HCT116 (cell line): ENCODE measurements around the gene CBFA2T3. TPM values are rescaled to one million over a fixed set of nuclear protein-coding genes. Genes with fewer than 3 reads are reported as not detected.

Experiments used
- ATAC-seq: fragments of 200-7000 bp; cut with Tn5 transposase; 2 replicates; pipeline ENCODE4 v1.9.1; 2020; ENCODE audit warnings: mild to moderate bottlenecking, moderate library complexity
- BruUV-seq: library from RNA; stranded (reverse); fragments of 400-500 nt; replicated peaks from 2 replicates; lab custom pipeline; 2021; lab: Mats Ljungman, UMichigan
- CTCF ChIA-PET: fragments of 300-600 bp; sonication (Branson Sonifier 250); formaldehyde crosslinking; loops from one replicate; lab custom pipeline; 2021; ENCODE audit warnings: antibody characterized with exemption; lab: Charles Lee
- POLR2A ChIA-PET: fragments of 300-600, 350-600 bp; sonication (Branson Sonifier 250); formaldehyde crosslinking; loops from one replicate; lab custom pipeline; 2021; ENCODE audit warnings: antibody characterized with exemption; lab: Charles Lee
- RAD21 ChIA-PET, 2 experiments: fragments of 300-600 bp; sonication (Branson Sonifier 250); formaldehyde crosslinking; loops; one replicate each; lab custom pipeline; 2023; ENCODE audit warnings: low total read pairs in 2 of 2; ENCODE audit not compliant: uncharacterized antibody in 2 of 2, unreplicated experiment in 2 of 2, low non-redundant PET in 1 of 2; lab: Charles Lee
- DNase-seq: peaks from one replicate; pipeline ENCODE4 v3.0.0-alpha.2; 2010; ENCODE audit warnings: low read depth, low spot score
- H2AFZ ChIP-seq: fragments of 200-600 bp; shearing (Covaris generic), sonication (generic); 2 replicates; pipeline ENCODE4 v1.6.1; 2017; ENCODE audit warnings: low read depth, mixed run types, mixed read lengths, antibody characterized with exemption, low read length; ENCODE audit not compliant: poor library complexity, severe bottlenecking
- H3K27ac ChIP-seq: 2 replicates; pipeline ENCODE4 v1.5.1; 2012; ENCODE audit warnings: low read depth, low read length
- H3K27me3 ChIP-seq: fragments of 200-600 bp; sonication (generic); 2 replicates; pipeline ENCODE4 v1.6.1; 2016; ENCODE audit warnings: mixed run types, low read length, mixed read lengths; ENCODE audit not compliant: insufficient read depth
- H3K36me3 ChIP-seq, 2 experiments: fragments of 200-500 bp in 1 of 2; fragments of 200-600 bp in 1 of 2; sonication (Bioruptor generic) in 1 of 2; sonication (generic) in 1 of 2; 2 replicates each; pipeline versions ENCODE4 v1.5.1 to v1.6.1; 2014 to 2016; ENCODE audit warnings: low read length in 2 of 2, inconsistent platforms in 1 of 2, mixed read lengths in 1 of 2, mixed run types in 1 of 2; ENCODE audit not compliant: insufficient read depth in 2 of 2, control insufficient read depth in 1 of 2
- H3K4me1 ChIP-seq, 2 experiments: fragments of 200-600 bp in 1 of 2; sonication (generic) in 1 of 2; 2 replicates each; pipeline versions ENCODE4 v1.5.1 to v1.6.1; 2012 to 2017; ENCODE audit warnings: low read length in 2 of 2, inconsistent platforms in 1 of 2, mild to moderate bottlenecking in 1 of 2, mixed read lengths in 1 of 2, mixed run types in 1 of 2, moderate library complexity in 1 of 2; ENCODE audit not compliant: insufficient read depth in 2 of 2, control insufficient read depth in 1 of 2
- H3K4me2 ChIP-seq: fragments of 200-600 bp; sonication (generic); 2 replicates; pipeline ENCODE4 v1.6.1; 2017; ENCODE audit warnings: mixed run types, low read length, mixed read lengths
- H3K4me3 ChIP-seq, 2 experiments: fragments of 200-600 bp in 1 of 2; sonication (generic) in 1 of 2; replicated peaks in 1 of 2; 2 replicates each; pipeline ENCODE4 v1.5.1; 2011 to 2016; ENCODE audit warnings: low read length in 2 of 2, control low read depth in 1 of 2, low read depth in 1 of 2, mild to moderate bottlenecking in 1 of 2, mixed read lengths in 1 of 2, mixed run types in 1 of 2
- H3K79me2 ChIP-seq: fragments of 200-600 bp; sonication (generic); 2 replicates; pipeline ENCODE4 v1.6.1; 2017; ENCODE audit warnings: mild to moderate bottlenecking, mixed run types, low read length, moderate library complexity, mixed read lengths; ENCODE audit not compliant: insufficient read depth
- H3K9ac ChIP-seq: fragments of 200-600 bp; sonication (generic); 2 replicates; pipeline ENCODE4 v1.6.1; 2016; ENCODE audit warnings: low read length, mixed read lengths
- H3K9me2 ChIP-seq: fragments of 200-600 bp; sonication (generic), shearing (Covaris generic); 2 replicates; pipeline ENCODE4 v1.6.1; 2017; ENCODE audit warnings: mixed run types, mild to moderate bottlenecking, moderate library complexity; ENCODE audit not compliant: insufficient read depth
- H3K9me3 ChIP-seq, 2 experiments: fragments of 200-500 bp in 1 of 2; fragments of 200-600 bp in 1 of 2; sonication (Bioruptor generic) in 1 of 2; sonication (generic) in 1 of 2; 2 replicates each; pipeline ENCODE4 v1.6.1; 2014 to 2017; ENCODE audit warnings: low read length in 2 of 2, mixed read lengths in 2 of 2, inconsistent platforms in 1 of 2, low read depth in 1 of 2, mild to moderate bottlenecking in 1 of 2, mixed run types in 1 of 2, moderate library complexity in 1 of 2; ENCODE audit not compliant: control insufficient read depth in 1 of 2, insufficient read depth in 1 of 2
- H4K20me1 ChIP-seq: fragments of 200-600 bp; sonication (generic), shearing (Covaris generic); 2 replicates; pipeline ENCODE4 v1.6.1; 2017; ENCODE audit warnings: mixed run types, mild to moderate bottlenecking, moderate library complexity; ENCODE audit not compliant: insufficient read depth
- CBX3 ChIP-seq: IDR thresholded peaks from 2 replicates; pipeline ENCODE4 v1.6.1; 2012; ENCODE audit warnings: low read depth
- CTCF ChIP-seq, 3 experiments: fragments of 200-600 bp in 1 of 3; sonication (generic) in 1 of 3; IDR thresholded peaks in 2 of 3; conservative IDR thresholded peaks in 1 of 3; 2 replicates each; pipeline ENCODE4 v1.5.1; 2012 to 2017; ENCODE audit warnings: low read depth in 2 of 3, low read length in 2 of 3, antibody characterized with exemption in 1 of 3, borderline replicate concordance in 1 of 3, control low read depth in 1 of 3, mild to moderate bottlenecking in 1 of 3, mixed read lengths in 1 of 3, mixed run types in 1 of 3, moderate library complexity in 1 of 3; ENCODE audit not compliant: insufficient read depth in 1 of 3
- EGR1 ChIP-seq: IDR thresholded peaks from 2 replicates; pipeline ENCODE4 v1.6.1; 2012; ENCODE audit warnings: low read depth
- EZH2 ChIP-seq: fragments of 200-600 bp; sonication (generic); IDR thresholded peaks from 2 replicates; pipeline ENCODE4 v1.6.1; 2017; ENCODE audit warnings: antibody characterized with exemption, mixed run types
- FOSL1 ChIP-seq: IDR thresholded peaks from 2 replicates; pipeline ENCODE4 v1.6.1; 2012; ENCODE audit warnings: low read depth
- JUND ChIP-seq: IDR thresholded peaks from 2 replicates; pipeline ENCODE4 v1.6.1; 2012
- MAX ChIP-seq: IDR thresholded peaks from 2 replicates; pipeline ENCODE4 v1.6.1; 2012
- POLR2A ChIP-seq: IDR thresholded peaks from 2 replicates; pipeline ENCODE4 v1.7.0; 2011; ENCODE audit warnings: borderline replicate concordance; ENCODE audit not compliant: insufficient read depth, insufficient read length; ENCODE audit errors: extremely low read depth
- POLR2AphosphoS5 ChIP-seq: IDR thresholded peaks from 2 replicates; pipeline ENCODE4 v1.6.1; 2011; ENCODE audit warnings: mild to moderate bottlenecking, low read depth, low read length, moderate library complexity
- RAD21 ChIP-seq: IDR thresholded peaks from 2 replicates; pipeline ENCODE4 v1.6.1; 2012; ENCODE audit warnings: low read depth, mild to moderate bottlenecking
- SIN3A ChIP-seq: IDR thresholded peaks from 2 replicates; pipeline ENCODE4 v1.6.1; 2012; ENCODE audit warnings: low read depth
- SP1 ChIP-seq: IDR thresholded peaks from 2 replicates; pipeline ENCODE4 v1.6.1; 2012; ENCODE audit warnings: low read depth
- SRF ChIP-seq: IDR thresholded peaks from 2 replicates; pipeline ENCODE4 v1.6.1; 2012; ENCODE audit warnings: low read depth
- TCF7L2 ChIP-seq: IDR thresholded peaks from 2 replicates; pipeline ENCODE4 v1.7.0; 2011; ENCODE audit warnings: borderline replicate concordance, inconsistent platforms; ENCODE audit not compliant: insufficient read depth, insufficient read length; ENCODE audit errors: extremely low read depth
- YY1 ChIP-seq: IDR thresholded peaks from 2 replicates; pipeline ENCODE4 v1.6.1; 2011; ENCODE audit warnings: low read length, low read depth, moderate library complexity, mild to moderate bottlenecking; ENCODE audit not compliant: insufficient replicate concordance; ENCODE audit errors: extremely low read depth
- ZFX ChIP-seq: fragments of 450-650 bp; IDR thresholded peaks from 2 replicates; pipeline ENCODE4 v1.6.1; 2017
- ZNF274 ChIP-seq: fragments of 200-500 bp; sonication (Bioruptor generic); IDR thresholded peaks from 2 replicates; pipeline ENCODE4 v1.6.1; 2014; ENCODE audit warnings: mild to moderate bottlenecking, low read depth, low read length, inconsistent platforms
- intact Hi-C: fragments of 100-400 bp; cut with micrococcal nuclease; formaldehyde crosslinking; loops from 2 replicates; pipeline ENCODE4 v1.10.0; 2022
- total RNA-seq: library from RNA; stranded (reverse); gene quantifications from one replicate; pipeline ENCODE4 v1.2.1, GENCODE V29; 2021; ENCODE audit not compliant: unreplicated experiment
- TF ChIP-seq, protein P1 (sequence below): IDR thresholded peaks from 2 replicates; pipeline ENCODE4 v1.6.1; 2011; ENCODE audit warnings: mild to moderate bottlenecking, low read length, moderate library complexity; ENCODE audit not compliant: insufficient replicate concordance; ENCODE audit errors: extremely low read depth
- TF ChIP-seq, protein P2 (sequence below): IDR thresholded peaks from 2 replicates; pipeline ENCODE4 v1.6.1; 2012
- TF ChIP-seq, protein P3 (sequence below): IDR thresholded peaks from 2 replicates; pipeline ENCODE4 v1.6.1; 2012; ENCODE audit warnings: low read depth

CBFA2T3 gene
- total RNA-seq, 1 experiment from 2014 or later = 19.1 TPM

GRCh38 chr16:88936556-88937205 lies 40.3 kb downstream of the CBFA2T3 start:
- ChIA-PET POLR2A (no interaction called here), CTCF (no interaction called here)
- Histone ChIP-seq H4K20me1 (no peaks in the 10 kb centered on the region), H3K79me2 (peaks cover 7% of the 10 kb centered on the region; the same call in 1 of the 2 replicates), H3K9me3 (no peaks in the 10 kb centered on the region), H2AFZ (no peak overlapping the region), H3K9ac (no peak overlapping the region), H3K9me2 (no peaks in the 10 kb centered on the region), H3K4me2 (no peak overlapping the region; the same call in 1 of the 2 replicates), H3K36me3 (no peaks in the 10 kb centered on the region), H3K4me1 (peaks cover 3 to 24% of the 10 kb centered on the region in 2 experiments; a peak in 3 of 4 replicates)
- BruUV-seq = no TSS peak
- ATAC-seq = no peak
- DNase-seq = no peak
- TF ChIP-seq RAD21 (no peak), MAX (no peak), POLR2AphosphoS5 (no peak), SIN3A (no peak), SRF (no peak), JUND (no peak), YY1 (no peak), FOSL1 (no peak), ZNF274 (no peak), POLR2A (no peak), SP1 (no peak), TCF7L2 (no peak), CTCF (IDR thresholded peaks at IDR 0.05 in 2 of 3, conservative IDR thresholded peaks at IDR 0.05 in 1 of 3; ENCODE audit: borderline replicate concordance in 1 of 3, insufficient read depth in 1 of 3, low read depth in 2 of 3, low read length in 2 of 3) (no peak), EZH2 (no peak), ZFX (no peak), CBX3 (no peak), EGR1 (no peak)
- TF ChIP-seq, protein P1, sequence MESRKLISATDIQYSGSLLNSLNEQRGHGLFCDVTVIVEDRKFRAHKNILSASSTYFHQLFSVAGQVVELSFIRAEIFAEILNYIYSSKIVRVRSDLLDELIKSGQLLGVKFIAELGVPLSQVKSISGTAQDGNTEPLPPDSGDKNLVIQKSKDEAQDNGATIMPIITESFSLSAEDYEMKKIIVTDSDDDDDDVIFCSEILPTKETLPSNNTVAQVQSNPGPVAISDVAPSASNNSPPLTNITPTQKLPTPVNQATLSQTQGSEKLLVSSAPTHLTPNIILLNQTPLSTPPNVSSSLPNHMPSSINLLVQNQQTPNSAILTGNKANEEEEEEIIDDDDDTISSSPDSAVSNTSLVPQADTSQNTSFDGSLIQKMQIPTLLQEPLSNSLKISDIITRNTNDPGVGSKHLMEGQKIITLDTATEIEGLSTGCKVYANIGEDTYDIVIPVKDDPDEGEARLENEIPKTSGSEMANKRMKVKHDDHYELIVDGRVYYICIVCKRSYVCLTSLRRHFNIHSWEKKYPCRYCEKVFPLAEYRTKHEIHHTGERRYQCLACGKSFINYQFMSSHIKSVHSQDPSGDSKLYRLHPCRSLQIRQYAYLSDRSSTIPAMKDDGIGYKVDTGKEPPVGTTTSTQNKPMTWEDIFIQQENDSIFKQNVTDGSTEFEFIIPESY = no peak
- TF ChIP-seq, protein P2, sequence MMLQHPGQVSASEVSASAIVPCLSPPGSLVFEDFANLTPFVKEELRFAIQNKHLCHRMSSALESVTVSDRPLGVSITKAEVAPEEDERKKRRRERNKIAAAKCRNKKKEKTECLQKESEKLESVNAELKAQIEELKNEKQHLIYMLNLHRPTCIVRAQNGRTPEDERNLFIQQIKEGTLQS = no peak
- TF ChIP-seq, protein P3, sequence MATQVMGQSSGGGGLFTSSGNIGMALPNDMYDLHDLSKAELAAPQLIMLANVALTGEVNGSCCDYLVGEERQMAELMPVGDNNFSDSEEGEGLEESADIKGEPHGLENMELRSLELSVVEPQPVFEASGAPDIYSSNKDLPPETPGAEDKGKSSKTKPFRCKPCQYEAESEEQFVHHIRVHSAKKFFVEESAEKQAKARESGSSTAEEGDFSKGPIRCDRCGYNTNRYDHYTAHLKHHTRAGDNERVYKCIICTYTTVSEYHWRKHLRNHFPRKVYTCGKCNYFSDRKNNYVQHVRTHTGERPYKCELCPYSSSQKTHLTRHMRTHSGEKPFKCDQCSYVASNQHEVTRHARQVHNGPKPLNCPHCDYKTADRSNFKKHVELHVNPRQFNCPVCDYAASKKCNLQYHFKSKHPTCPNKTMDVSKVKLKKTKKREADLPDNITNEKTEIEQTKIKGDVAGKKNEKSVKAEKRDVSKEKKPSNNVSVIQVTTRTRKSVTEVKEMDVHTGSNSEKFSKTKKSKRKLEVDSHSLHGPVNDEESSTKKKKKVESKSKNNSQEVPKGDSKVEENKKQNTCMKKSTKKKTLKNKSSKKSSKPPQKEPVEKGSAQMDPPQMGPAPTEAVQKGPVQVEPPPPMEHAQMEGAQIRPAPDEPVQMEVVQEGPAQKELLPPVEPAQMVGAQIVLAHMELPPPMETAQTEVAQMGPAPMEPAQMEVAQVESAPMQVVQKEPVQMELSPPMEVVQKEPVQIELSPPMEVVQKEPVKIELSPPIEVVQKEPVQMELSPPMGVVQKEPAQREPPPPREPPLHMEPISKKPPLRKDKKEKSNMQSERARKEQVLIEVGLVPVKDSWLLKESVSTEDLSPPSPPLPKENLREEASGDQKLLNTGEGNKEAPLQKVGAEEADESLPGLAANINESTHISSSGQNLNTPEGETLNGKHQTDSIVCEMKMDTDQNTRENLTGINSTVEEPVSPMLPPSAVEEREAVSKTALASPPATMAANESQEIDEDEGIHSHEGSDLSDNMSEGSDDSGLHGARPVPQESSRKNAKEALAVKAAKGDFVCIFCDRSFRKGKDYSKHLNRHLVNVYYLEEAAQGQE = no peak
- TF ChIP-seq, all 23 proteins: peak for 0
- Histone ChIP-seq H3K27ac (no peak overlapping the region; the same call in 1 of the 2 replicates), H3K4me3 (no peak overlapping the region), H3K27me3 (no peaks in the 10 kb centered on the region)
- intact Hi-C loops = no loop called here
- RAD21 ChIA-PET = no interaction called here
